A673 (cell line): ENCODE measurements around the gene ETDC. TPM values are rescaled to one million over a fixed set of nuclear protein-coding genes. Genes with fewer than 3 reads are reported as not detected.
"Not testable (repeated sequence)": the region's sequence is repeated elsewhere in the genome, so short reads cannot be mapped to it uniquely, and the experiment has no call there.

ENCODE experiments used
- BruUV-seq: library from RNA; stranded (reverse); fragments of 400-500 nt; replicated peaks from 2 replicates; lab custom pipeline; 2021; lab: Mats Ljungman, UMichigan
- CTCF ChIA-PET: fragments of 300-600 bp; sonication (Branson Sonifier 250); formaldehyde crosslinking; loops from one replicate; lab custom pipeline; 2022; ENCODE audit warnings: antibody characterized with exemption; lab: Charles Lee
- POLR2A ChIA-PET: fragments of 300-600 bp; sonication (Branson Sonifier 250); formaldehyde crosslinking; loops from one replicate; lab custom pipeline; 2022; ENCODE audit warnings: antibody characterized with exemption; ENCODE audit not compliant: low non-redundant PET; lab: Charles Lee
- DNase-seq: peaks from one replicate; pipeline ENCODE4 v3.0.0-alpha.2; 2015; ENCODE audit warnings: low spot score
- H3K27ac ChIP-seq: fragments of 200-600 bp; sonication (generic); 2 replicates; pipeline ENCODE4 v1.5.1; 2016; ENCODE audit warnings: mixed run types, low read depth, mild to moderate bottlenecking, mixed read lengths, antibody characterized with exemption, low read length; ENCODE audit not compliant: poor library complexity, severe bottlenecking
- H3K27me3 ChIP-seq: fragments of 200-600 bp; sonication (generic); replicated peaks from 2 replicates; pipeline ENCODE4 v1.6.1; 2017; ENCODE audit warnings: mixed run types, low read depth, mild to moderate bottlenecking, mixed read lengths, antibody characterized with exemption, low read length; ENCODE audit not compliant: insufficient read depth, poor library complexity
- H3K36me3 ChIP-seq: fragments of 200-600 bp; sonication (generic); 2 replicates; pipeline ENCODE4 v1.6.1; 2016; ENCODE audit warnings: mixed run types, mild to moderate bottlenecking, mixed read lengths, antibody characterized with exemption, low read length; ENCODE audit not compliant: insufficient read depth, poor library complexity, severe bottlenecking
- H3K4me1 ChIP-seq: fragments of 200-600 bp; sonication (generic); 2 replicates; pipeline ENCODE4 v1.6.1; 2017; ENCODE audit warnings: mixed run types, mild to moderate bottlenecking, mixed read lengths, antibody characterized with exemption, low read length; ENCODE audit not compliant: insufficient read depth, poor library complexity, severe bottlenecking
- H3K4me3 ChIP-seq: fragments of 200-600 bp; sonication (generic); 2 replicates; pipeline ENCODE4 v1.5.1; 2016; ENCODE audit warnings: low read depth, mixed run types, mild to moderate bottlenecking, mixed read lengths, low read length; ENCODE audit not compliant: poor library complexity, severe bottlenecking
- H3K9me3 ChIP-seq: fragments of 200-600 bp; sonication (generic); 2 replicates; pipeline ENCODE4 v1.6.1; 2016; ENCODE audit warnings: mixed run types, low read depth, mild to moderate bottlenecking, mixed read lengths, antibody characterized with exemption, low read length; ENCODE audit not compliant: poor library complexity, severe bottlenecking
- EZH2 ChIP-seq: fragments of 200-600 bp; sonication (generic); IDR thresholded peaks from 2 replicates; pipeline ENCODE4 v1.6.1; 2017; ENCODE audit warnings: borderline replicate concordance, low read depth, mild to moderate bottlenecking, mixed read lengths, antibody characterized with exemption, low read length; ENCODE audit not compliant: poor library complexity, severe bottlenecking
- intact Hi-C: fragments of 100-400 bp; cut with micrococcal nuclease; formaldehyde crosslinking; loops from one replicate; pipeline ENCODE4 v1.10.0; 2022; ENCODE audit not compliant: unreplicated experiment
- total RNA-seq: library from RNA; stranded (reverse); gene quantifications from 2 replicates; pipeline ENCODE4 v1.2.3, GENCODE V29; 2021
- TF ChIP-seq, protein P1 (sequence below): fragments of 300-800, 200-600 bp; sonication (generic); conservative IDR thresholded peaks from 2 replicates; pipeline ENCODE4 v1.5.1; 2017; ENCODE audit warnings: low read depth, mild to moderate bottlenecking, antibody characterized with exemption, low read length, moderate library complexity, mixed read lengths

Gene ETDC
- total RNA-seq, 1 experiment from 2014 or later, result not detected

DNA sequence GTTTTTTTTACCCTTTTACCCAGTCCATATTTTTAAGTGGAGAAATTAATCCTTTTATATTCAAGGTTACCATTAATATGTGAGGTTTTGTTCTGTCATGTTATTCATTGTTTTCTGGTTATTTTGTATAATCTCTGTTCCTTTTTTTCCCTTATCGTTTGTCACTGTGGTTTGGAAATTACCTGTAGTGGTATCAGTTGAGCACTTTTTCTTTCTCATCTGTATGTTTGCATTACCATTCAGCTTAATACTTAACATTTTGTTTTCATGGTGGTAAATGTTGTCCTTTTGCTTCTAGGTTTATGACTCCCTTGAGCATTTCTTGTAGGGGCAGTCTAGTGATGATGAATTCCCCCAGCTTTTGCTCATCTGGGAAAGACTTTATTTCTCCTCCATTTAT lies 6.6 kb downstream of the ETDC start:
- CTCF ChIA-PET, result no interaction called here
- Histone ChIP-seq H3K9me3 (peaks cover 16% of the 10 kb centered on the region), H3K27ac (no peak overlapping the region), H3K4me3 (no peak overlapping the region), H3K4me1 (no peaks in the 10 kb centered on the region), H3K27me3 (no peaks in the 10 kb centered on the region), H3K36me3 (no peaks in the 10 kb centered on the region)
- TF ChIP-seq, protein P1, sequence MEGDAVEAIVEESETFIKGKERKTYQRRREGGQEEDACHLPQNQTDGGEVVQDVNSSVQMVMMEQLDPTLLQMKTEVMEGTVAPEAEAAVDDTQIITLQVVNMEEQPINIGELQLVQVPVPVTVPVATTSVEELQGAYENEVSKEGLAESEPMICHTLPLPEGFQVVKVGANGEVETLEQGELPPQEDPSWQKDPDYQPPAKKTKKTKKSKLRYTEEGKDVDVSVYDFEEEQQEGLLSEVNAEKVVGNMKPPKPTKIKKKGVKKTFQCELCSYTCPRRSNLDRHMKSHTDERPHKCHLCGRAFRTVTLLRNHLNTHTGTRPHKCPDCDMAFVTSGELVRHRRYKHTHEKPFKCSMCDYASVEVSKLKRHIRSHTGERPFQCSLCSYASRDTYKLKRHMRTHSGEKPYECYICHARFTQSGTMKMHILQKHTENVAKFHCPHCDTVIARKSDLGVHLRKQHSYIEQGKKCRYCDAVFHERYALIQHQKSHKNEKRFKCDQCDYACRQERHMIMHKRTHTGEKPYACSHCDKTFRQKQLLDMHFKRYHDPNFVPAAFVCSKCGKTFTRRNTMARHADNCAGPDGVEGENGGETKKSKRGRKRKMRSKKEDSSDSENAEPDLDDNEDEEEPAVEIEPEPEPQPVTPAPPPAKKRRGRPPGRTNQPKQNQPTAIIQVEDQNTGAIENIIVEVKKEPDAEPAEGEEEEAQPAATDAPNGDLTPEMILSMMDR, result no peak
- TF ChIP-seq EZH2, result no peak
- no TSS peak for BruUV-seq
- POLR2A ChIA-PET, result no interaction called here
- DNase-seq, result no peak
- intact Hi-C loops, result no loop called here

GRCh38 chrX:135324463-135324862 lies 15.2 kb downstream of the ETDC start:
- no peaks in the 10 kb centered on the region for H3K36me3 ChIP-seq
- DNase-seq, result no peak
- ChIA-PET CTCF (no interaction called here), POLR2A (no interaction called here)
- H3K4me1 ChIP-seq, result no peaks in the 10 kb centered on the region
- no peak overlapping the region for H3K4me3 ChIP-seq
- TF ChIP-seq, protein P1, result no peak
- no peak for TF ChIP-seq EZH2
- no peaks in the 10 kb centered on the region for H3K27me3 ChIP-seq
- peaks cover 2% of the 10 kb centered on the region for H3K9me3 ChIP-seq
- no TSS peak for BruUV-seq
- H3K27ac ChIP-seq, result no peak overlapping the region
- intact Hi-C loops, result no loop called here

DNA sequence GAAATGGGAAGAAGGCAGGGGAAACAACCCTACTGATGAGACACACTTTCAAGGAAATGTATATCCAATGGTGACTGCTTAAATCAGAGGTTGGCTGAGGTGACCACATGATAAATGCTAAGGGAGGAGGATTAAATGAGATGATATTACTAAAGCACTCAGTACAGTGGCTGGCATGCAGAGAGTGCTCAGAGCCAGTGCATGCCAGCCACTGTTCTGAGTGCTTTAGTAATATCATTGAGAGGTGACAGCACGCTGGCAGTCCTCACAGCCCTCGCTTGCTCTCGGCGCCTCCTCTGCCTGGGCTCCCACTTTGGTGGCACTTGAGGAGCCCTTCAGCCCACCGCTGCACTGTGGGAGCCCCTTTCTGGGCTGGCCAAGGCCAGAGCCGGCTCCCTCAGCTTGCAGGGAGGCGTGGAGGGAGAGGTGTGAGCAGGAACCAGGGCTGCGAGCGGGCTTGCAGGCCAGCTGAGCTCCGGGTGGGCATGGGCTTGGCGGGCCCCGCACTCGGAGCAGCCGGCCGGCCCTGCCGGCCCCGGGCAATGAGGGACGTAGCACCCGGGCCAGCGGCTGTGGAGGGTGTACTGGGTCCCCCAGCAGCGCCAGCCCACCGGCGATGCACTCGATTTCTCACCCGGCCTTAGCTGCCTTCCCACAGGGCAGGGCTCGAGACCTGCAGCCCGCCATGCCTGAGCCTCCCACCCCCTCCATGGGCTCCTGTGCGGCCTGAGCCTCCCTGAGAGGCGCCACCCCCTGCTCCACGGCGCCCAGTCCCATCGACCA lies 15.9 kb downstream of the ETDC start:
- POLR2A ChIA-PET, H3K27ac ChIP-seq, DNase-seq, BruUV-seq, H3K4me1 ChIP-seq, CTCF ChIA-PET, intact Hi-C loops, H3K27me3 ChIP-seq, H3K36me3 ChIP-seq, H3K4me3 ChIP-seq, H3K9me3 ChIP-seq: not testable (repeated sequence)

DNA sequence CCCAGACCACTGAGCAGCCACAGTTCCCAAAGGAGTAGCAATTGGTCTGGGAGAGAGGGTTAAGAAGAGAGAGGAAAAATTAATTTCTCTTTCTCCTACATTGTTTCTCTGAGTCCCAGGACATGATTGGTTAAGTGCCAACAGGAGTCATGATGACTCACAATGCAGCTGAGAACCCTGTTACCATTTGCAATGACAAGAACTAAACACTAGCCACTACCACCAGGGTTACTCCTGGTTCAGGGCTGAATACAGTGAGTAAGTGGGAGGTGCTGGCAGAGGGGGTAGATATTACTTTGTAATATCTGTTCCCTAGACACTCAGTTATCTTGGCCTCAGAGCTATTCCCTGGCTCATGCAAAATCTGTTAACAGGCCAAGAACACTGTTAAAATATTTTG lies 18.0 kb downstream of the ETDC start:
- no peaks in the 10 kb centered on the region for H3K27me3 ChIP-seq
- ChIA-PET POLR2A (no interaction called here), CTCF (no interaction called here)
- no peak overlapping the region for H3K4me3 ChIP-seq
- no TSS peak for BruUV-seq
- no peaks in the 10 kb centered on the region for H3K9me3 ChIP-seq
- TF ChIP-seq, protein P1, result no peak
- TF ChIP-seq EZH2, result no peak
- no peak for DNase-seq
- intact Hi-C loops, result no loop called here
- no peaks in the 10 kb centered on the region for H3K4me1 ChIP-seq
- no peak overlapping the region for H3K27ac ChIP-seq
- no peaks in the 10 kb centered on the region for H3K36me3 ChIP-seq
